GM23338 (cell line): ENCODE results near the gene HSF5. TPM values are rescaled to one million over a fixed set of nuclear protein-coding genes. Genes with fewer than 3 reads are reported as not detected.

Experiments used
- ATAC-seq: fragments of 200-7000 bp; cut with Tn5 transposase; 3 replicates; pipeline ENCODE4 v1.9.1; 2020
- DNase-seq: peaks from one replicate; pipeline ENCODE4 v3.0.0-alpha.2; 2015; ENCODE audit warnings: low spot score
- H2AFZ ChIP-seq: fragments of 200-600 bp; sonication (generic); 2 replicates; pipeline ENCODE4 v1.8.0; 2016; ENCODE audit warnings: antibody characterized with exemption, mild to moderate bottlenecking, moderate library complexity
- H3F3A ChIP-seq: fragments of 200-600 bp; sonication (generic); replicated peaks from 2 replicates; pipeline ENCODE4 v1.8.0; 2017; ENCODE audit warnings: antibody characterized with exemption, mixed run types, low read depth
- H3K27ac ChIP-seq: fragments of 200-600 bp; sonication (generic); 2 replicates; pipeline ENCODE4 v1.6.1; 2016; ENCODE audit warnings: low read depth
- H3K27me3 ChIP-seq: fragments of 200-600 bp; sonication (generic); 2 replicates; pipeline ENCODE4 v1.8.0; 2016; ENCODE audit warnings: mild to moderate bottlenecking, mixed run types, moderate library complexity; ENCODE audit not compliant: insufficient read depth
- H3K36me3 ChIP-seq: fragments of 200-600 bp; sonication (generic); 2 replicates; pipeline ENCODE4 v1.8.0; 2016; ENCODE audit warnings: mild to moderate bottlenecking; ENCODE audit not compliant: insufficient read depth
- H3K4me1 ChIP-seq: fragments of 200-600 bp; sonication (generic); 2 replicates; pipeline ENCODE4 v1.8.0; 2016; ENCODE audit warnings: mild to moderate bottlenecking, moderate library complexity; ENCODE audit not compliant: insufficient read depth
- H3K4me2 ChIP-seq: fragments of 200-600 bp; sonication (generic); 2 replicates; pipeline ENCODE4 v1.7.1; 2017; ENCODE audit warnings: mixed run types
- H3K4me3 ChIP-seq: fragments of 200-600 bp; sonication (generic); 2 replicates; pipeline ENCODE4 v1.6.1; 2016; ENCODE audit warnings: mixed run types
- H3K79me2 ChIP-seq: fragments of 200-600 bp; sonication (generic); replicated peaks from 2 replicates; pipeline ENCODE4 v1.8.0; 2017; ENCODE audit warnings: mild to moderate bottlenecking; ENCODE audit not compliant: insufficient read depth
- H3K9me2 ChIP-seq: fragments of 200-600 bp; sonication (generic); 2 replicates; pipeline ENCODE4 v1.8.0; 2017; ENCODE audit not compliant: insufficient read depth
- H4K20me1 ChIP-seq: fragments of 200-600 bp; sonication (generic); replicated peaks from 2 replicates; pipeline ENCODE4 v1.8.0; 2017; ENCODE audit warnings: mild to moderate bottlenecking; ENCODE audit not compliant: insufficient read depth
- H3K27ac Mint-ChIP-seq: 2 replicates; pipeline ENCODE4 v1.8.0; 2020; ENCODE audit warnings: inconsistent platforms, mild to moderate bottlenecking, moderate library complexity, mixed read lengths
- H3K27me3 Mint-ChIP-seq: 3 replicates; pipeline ENCODE4 v1.8.0; 2022; ENCODE audit warnings: low read depth, mild to moderate bottlenecking, moderate library complexity, mixed read lengths, inconsistent platforms; ENCODE audit not compliant: insufficient read depth, poor library complexity
- H3K36me3 Mint-ChIP-seq: 3 replicates; pipeline ENCODE4 v1.8.0; 2021; ENCODE audit warnings: low read depth, mild to moderate bottlenecking, inconsistent platforms, moderate library complexity, mixed read lengths
- H3K4me1 Mint-ChIP-seq: 3 replicates; pipeline ENCODE4 v1.8.0; 2020; ENCODE audit warnings: mild to moderate bottlenecking, inconsistent platforms, mixed read lengths
- H3K4me3 Mint-ChIP-seq: 3 replicates; pipeline ENCODE4 v1.8.0; 2021; ENCODE audit warnings: moderate library complexity, mild to moderate bottlenecking, inconsistent platforms, mixed read lengths
- H3K9me3 Mint-ChIP-seq: 3 replicates; pipeline ENCODE4 v1.8.0; 2020; ENCODE audit warnings: moderate library complexity, mild to moderate bottlenecking, inconsistent platforms, mixed read lengths
- CREB1 ChIP-seq: fragments of 250-450 bp; sonication (Bioruptor Pico); IDR thresholded peaks from 2 replicates; pipeline ENCODE4 v1.5.0; 2020; ENCODE audit warnings: low read depth, mild to moderate bottlenecking, moderate library complexity
- EZH2 ChIP-seq: fragments of 200-600 bp; sonication (generic); IDR thresholded peaks from one replicate; pipeline ENCODE4 v1.8.0; 2017; ENCODE audit warnings: antibody characterized with exemption, mild to moderate bottlenecking, low read depth; ENCODE audit not compliant: unreplicated experiment
- EZH2phosphoT487 ChIP-seq: fragments of 200-600 bp; sonication (generic); IDR thresholded peaks from one replicate; pipeline ENCODE4 v1.8.1; 2018; ENCODE audit warnings: antibody characterized with exemption; ENCODE audit not compliant: unreplicated experiment
- JUNB ChIP-seq: IDR thresholded peaks from one replicate; pipeline ENCODE4 v1.6.1; 2016; ENCODE audit warnings: antibody characterized with exemption; ENCODE audit not compliant: unreplicated experiment
- NANOG ChIP-seq: IDR thresholded peaks from 2 replicates; pipeline ENCODE4 v1.6.1; 2016; ENCODE audit warnings: antibody characterized with exemption, borderline replicate concordance
- POLR2AphosphoS5 ChIP-seq: IDR thresholded peaks from 2 replicates; pipeline ENCODE4 v1.6.1; 2016; ENCODE audit warnings: antibody characterized with exemption, low read depth
- REST ChIP-seq: IDR thresholded peaks from one replicate; pipeline ENCODE4 v1.6.1; 2018; ENCODE audit warnings: antibody characterized with exemption; ENCODE audit not compliant: unreplicated experiment
- STAT1 ChIP-seq: IDR thresholded peaks from one replicate; pipeline ENCODE4 v1.6.1; 2016; ENCODE audit warnings: antibody characterized with exemption; ENCODE audit not compliant: unreplicated experiment
- ZNF114 ChIP-seq: fragments of 250-450 bp; sonication (Bioruptor Pico); IDR thresholded peaks from 2 replicates; pipeline ENCODE4 v1.5.0; 2020; ENCODE audit warnings: mild to moderate bottlenecking, moderate library complexity
- polyA plus RNA-seq: library from polyadenylated mRNA; unstranded; fragments of >200 nt; fragmentation: Nextera tagmentation; extraction: Ambion mirVana; gene quantifications from 2 replicates; pipeline ENCODE4 v1.2.1, GENCODE V29; 2016
- total RNA-seq: library from RNA; depleted of rRNA; stranded (reverse); fragments of >200 nt; shearing (Covaris generic); gene quantifications from 2 replicates; pipeline ENCODE4 v1.2.3, GENCODE V29; 2014
- TF ChIP-seq, protein P1 (sequence below): IDR thresholded peaks from 2 replicates; pipeline ENCODE4 v1.6.1; 2016; ENCODE audit warnings: antibody characterized with exemption
- TF ChIP-seq, protein P2 (sequence below), 2 experiments: fragments of 200-600 bp in 1 of 2; sonication (generic) in 1 of 2; conservative IDR thresholded peaks; 2 replicates each; pipeline versions ENCODE4 v1.5.1 to v1.6.1; 2016 to 2017; ENCODE audit warnings: antibody characterized with exemption in 2 of 2, low read depth in 2 of 2, mild to moderate bottlenecking in 2 of 2, moderate library complexity in 1 of 2

HSF5 gene
- total and polyA plus RNA-seq, 2 experiments from 2014 or later: 0.24 TPM; not detected in 1

GRCh38 chr17:58381124-58382035, 106.8 kb downstream of the HSF5 start:
- Histone ChIP-seq H3K4me1 (peaks cover 9% of the 10 kb centered on the region), H3K27me3 (no peaks in the 10 kb centered on the region), H3K9me2 (no peaks in the 10 kb centered on the region), H3F3A (no peaks in the 10 kb centered on the region), H4K20me1 (no peaks in the 10 kb centered on the region), H3K4me3 (no peak overlapping the region), H3K79me2 (no peaks in the 10 kb centered on the region), H2AFZ (no peak overlapping the region), H3K27ac (no peak overlapping the region), H3K36me3 (no peaks in the 10 kb centered on the region), H3K4me2 (no peak overlapping the region)
- ATAC-seq: no peak
- TF ChIP-seq EZH2phosphoT487 (no peak), ZNF114 (no peak), NANOG (no peak), POLR2AphosphoS5 (no peak), JUNB (no peak), EZH2 (no peak), CREB1 (CRISPR knock-in tag) (no peak)
- TF ChIP-seq, protein P1, sequence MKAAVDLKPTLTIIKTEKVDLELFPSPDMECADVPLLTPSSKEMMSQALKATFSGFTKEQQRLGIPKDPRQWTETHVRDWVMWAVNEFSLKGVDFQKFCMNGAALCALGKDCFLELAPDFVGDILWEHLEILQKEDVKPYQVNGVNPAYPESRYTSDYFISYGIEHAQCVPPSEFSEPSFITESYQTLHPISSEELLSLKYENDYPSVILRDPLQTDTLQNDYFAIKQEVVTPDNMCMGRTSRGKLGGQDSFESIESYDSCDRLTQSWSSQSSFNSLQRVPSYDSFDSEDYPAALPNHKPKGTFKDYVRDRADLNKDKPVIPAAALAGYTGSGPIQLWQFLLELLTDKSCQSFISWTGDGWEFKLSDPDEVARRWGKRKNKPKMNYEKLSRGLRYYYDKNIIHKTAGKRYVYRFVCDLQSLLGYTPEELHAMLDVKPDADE: no peak
- peaks cover 25% of the 10 kb centered on the region for H3K4me1 Mint-ChIP-seq
- no peaks in the 10 kb centered on the region for H3K9me3 Mint-ChIP-seq
- no peak overlapping the region for H3K4me3 Mint-ChIP-seq
- no peaks in the 10 kb centered on the region for H3K27me3 Mint-ChIP-seq
- H3K27ac Mint-ChIP-seq: no peak overlapping the region
- DNase-seq: no peak
- no peaks in the 10 kb centered on the region for H3K36me3 Mint-ChIP-seq

DNA sequence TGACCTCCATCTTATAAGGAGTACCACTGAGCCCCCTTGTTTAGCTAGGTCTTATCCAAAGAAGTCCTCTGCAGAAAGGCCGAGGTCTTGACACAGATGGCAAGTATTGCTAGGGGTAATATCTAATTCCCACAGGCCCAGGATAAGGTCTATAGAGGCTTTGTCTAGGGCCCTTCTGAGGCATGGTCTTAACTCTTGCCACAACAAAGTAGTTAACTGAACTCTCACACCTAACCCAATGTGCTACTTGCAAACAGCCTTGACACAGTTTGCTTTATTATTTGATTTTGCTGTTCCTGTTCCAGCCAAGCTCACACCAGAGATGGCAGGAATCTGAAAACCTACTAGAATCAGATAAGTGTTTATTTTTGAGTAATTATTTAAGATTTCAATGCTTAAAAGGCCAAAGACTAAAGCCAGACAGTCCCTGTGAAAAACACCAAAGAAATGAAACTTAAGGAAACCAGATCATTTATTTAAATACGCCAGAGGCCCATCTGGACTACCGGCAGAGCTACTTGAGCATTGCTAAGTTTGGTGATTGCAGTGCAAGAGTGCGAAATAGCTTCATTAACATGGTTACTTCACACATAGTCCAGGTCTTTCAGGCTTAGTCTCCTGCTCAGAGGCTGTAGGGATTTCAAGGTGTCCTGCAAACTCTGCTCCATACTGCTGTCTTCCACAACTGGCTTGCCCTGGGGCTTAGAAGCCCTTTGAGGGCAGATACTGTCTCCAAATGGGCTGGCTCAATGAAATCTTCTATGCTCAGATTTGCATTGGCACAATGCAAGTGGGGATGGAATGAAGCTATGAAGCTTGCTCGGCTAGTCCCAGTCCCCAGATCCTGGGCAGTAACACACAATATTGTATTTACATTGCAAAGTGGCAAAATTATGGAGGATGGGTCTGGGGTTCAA, 107.7 kb downstream of the HSF5 start:
- ATAC-seq (no peak), DNase-seq (no peak)
- no peaks in the 10 kb centered on the region for H3K27me3 Mint-ChIP-seq
- Histone ChIP-seq H3K4me3 (no peak overlapping the region), H3K79me2 (no peaks in the 10 kb centered on the region), H3K36me3 (no peaks in the 10 kb centered on the region), H3K4me2 (no peak overlapping the region), H4K20me1 (no peaks in the 10 kb centered on the region), H2AFZ (no peak overlapping the region), H3K9me2 (no peaks in the 10 kb centered on the region), H3K27me3 (no peaks in the 10 kb centered on the region), H3K4me1 (peaks cover 18% of the 10 kb centered on the region), H3K27ac (no peak overlapping the region), H3F3A (no peaks in the 10 kb centered on the region)
- H3K27ac Mint-ChIP-seq: no peak overlapping the region
- H3K4me3 Mint-ChIP-seq: no peak overlapping the region
- no peaks in the 10 kb centered on the region for H3K36me3 Mint-ChIP-seq
- H3K4me1 Mint-ChIP-seq: peaks cover 35% of the 10 kb centered on the region
- no peaks in the 10 kb centered on the region for H3K9me3 Mint-ChIP-seq
- TF ChIP-seq POLR2AphosphoS5 (no peak), CREB1 (CRISPR knock-in tag) (no peak), ZNF114 (no peak), STAT1 (no peak), EZH2 (no peak), REST (no peak)
- TF ChIP-seq, protein P1: no peak
- TF ChIP-seq, protein P2, sequence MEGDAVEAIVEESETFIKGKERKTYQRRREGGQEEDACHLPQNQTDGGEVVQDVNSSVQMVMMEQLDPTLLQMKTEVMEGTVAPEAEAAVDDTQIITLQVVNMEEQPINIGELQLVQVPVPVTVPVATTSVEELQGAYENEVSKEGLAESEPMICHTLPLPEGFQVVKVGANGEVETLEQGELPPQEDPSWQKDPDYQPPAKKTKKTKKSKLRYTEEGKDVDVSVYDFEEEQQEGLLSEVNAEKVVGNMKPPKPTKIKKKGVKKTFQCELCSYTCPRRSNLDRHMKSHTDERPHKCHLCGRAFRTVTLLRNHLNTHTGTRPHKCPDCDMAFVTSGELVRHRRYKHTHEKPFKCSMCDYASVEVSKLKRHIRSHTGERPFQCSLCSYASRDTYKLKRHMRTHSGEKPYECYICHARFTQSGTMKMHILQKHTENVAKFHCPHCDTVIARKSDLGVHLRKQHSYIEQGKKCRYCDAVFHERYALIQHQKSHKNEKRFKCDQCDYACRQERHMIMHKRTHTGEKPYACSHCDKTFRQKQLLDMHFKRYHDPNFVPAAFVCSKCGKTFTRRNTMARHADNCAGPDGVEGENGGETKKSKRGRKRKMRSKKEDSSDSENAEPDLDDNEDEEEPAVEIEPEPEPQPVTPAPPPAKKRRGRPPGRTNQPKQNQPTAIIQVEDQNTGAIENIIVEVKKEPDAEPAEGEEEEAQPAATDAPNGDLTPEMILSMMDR (conservative IDR thresholded peaks at IDR 0.05; ENCODE audit: low read depth in 2 of 2): no peak
